Islet of Langerhans (tissue), 1 donor: ENCODE data around the gene PAQR8.
"Not testable (repeated sequence)": the region's sequence is repeated elsewhere in the genome, so short reads cannot be mapped to it uniquely, and the experiment has no call there.

Source experiments
- FAIRE-seq: peaks from one replicate; lab custom pipeline; 2011; peaks lifted over from hg19 to GRCh38; lab: Jason Lieb, UNC

The PAQR8 gene

GRCh38 chr6:52377538-52378221, 15.7 kb downstream of the PAQR8 start:
- no peak for FAIRE-seq

- FAIRE-seq: no peak
Measured at GRCh38 chr6:52381249-52381648, 19.3 kb downstream of the PAQR8 start.

- no peak for FAIRE-seq
Measured at GRCh38 chr6:52384145-52384766, 22.3 kb downstream of the PAQR8 start.

- FAIRE-seq: no peak
Measured at GRCh38 chr6:52385074-52385473, 23.1 kb downstream of the PAQR8 start.

- FAIRE-seq: not testable (repeated sequence)
Measured at GRCh38 chr6:52388119-52388518, 26.2 kb downstream of the PAQR8 start.

GRCh38 chr6:52388790-52389189, 26.8 kb downstream of the PAQR8 start:
- no peak for FAIRE-seq

- no peak for FAIRE-seq
Measured at GRCh38 chr6:52389264-52389625, 27.3 kb downstream of the PAQR8 start.

GRCh38 chr6:52389626-52390360, 27.8 kb downstream of the PAQR8 start:
- FAIRE-seq: peak; percentile 91

GRCh38 chr6:52390361-52390727, 28.4 kb downstream of the PAQR8 start:
- no peak for FAIRE-seq

GRCh38 chr6:52391599-52391998, 29.6 kb downstream of the PAQR8 start:
- no peak for FAIRE-seq

- FAIRE-seq: no peak
Measured at GRCh38 chr6:52392944-52393343, 31.0 kb downstream of the PAQR8 start.

- FAIRE-seq: no peak
Measured at GRCh38 chr6:52393780-52394179, 31.8 kb downstream of the PAQR8 start.

- FAIRE-seq: no peak
Measured at GRCh38 chr6:52394251-52394666, 32.3 kb downstream of the PAQR8 start.

- no peak for FAIRE-seq
Measured at GRCh38 chr6:52395969-52396368, 34.0 kb downstream of the PAQR8 start.

- FAIRE-seq: peak; percentile 93
Measured at GRCh38 chr6:52399511-52400312, 37.8 kb downstream of the PAQR8 start.

GRCh38 chr6:52400313-52401041, 38.5 kb downstream of the PAQR8 start:
- no peak for FAIRE-seq

GRCh38 chr6:52403086-52403485, 41.1 kb downstream of the PAQR8 start:
- FAIRE-seq: no peak

- FAIRE-seq: no peak
Measured at GRCh38 chr6:52403627-52404026, 41.7 kb downstream of the PAQR8 start.

- no peak for FAIRE-seq
Measured at GRCh38 chr6:52405243-52405642, 43.3 kb downstream of the PAQR8 start.

GRCh38 chr6:52407467-52407866, 45.5 kb downstream of the PAQR8 start:
- peak; percentile 90 for FAIRE-seq

GRCh38 chr6:52409499-52409898, 47.5 kb downstream of the PAQR8 start:
- no peak for FAIRE-seq

GRCh38 chr6:52410979-52411378, 49.0 kb downstream of the PAQR8 start:
- FAIRE-seq: no peak
